Activated naive CD4-positive, alpha-beta T cell treated with anti-CD3 and anti-CD28 coated beads, Interleukin-2, amount 10 ng/mL, durations not matched to agents 7 days and 5 days (primary cell): ENCODE results near the gene CDC37.
A peak's percentile ranks its signal among the peaks of the same experiment; 100 is the strongest.
"Not testable (repeated sequence)": the region's sequence is repeated elsewhere in the genome, so short reads cannot be mapped to it uniquely, and the experiment has no call there.

Experiments used
- CTCF ChIA-PET: fragments of 350-600 bp; sonication (Branson Sonifier 250); formaldehyde crosslinking; loops from one replicate; lab custom pipeline; 2021; ENCODE audit warnings: antibody characterized with exemption; lab: Charles Lee
- DNase-seq: peaks from one replicate; pipeline ENCODE4 v3.0.0-alpha.2; 2020
- H3K27ac Mint-ChIP-seq: one replicate; pipeline ENCODE4 v1.8.0; 2021; ENCODE audit warnings: mild to moderate bottlenecking, moderate library complexity, mixed read lengths
- H3K27me3 Mint-ChIP-seq: one replicate; pipeline ENCODE4 v1.8.0; 2021; ENCODE audit warnings: mild to moderate bottlenecking, mixed read lengths
- H3K36me3 Mint-ChIP-seq: one replicate; pipeline ENCODE4 v1.8.0; 2021; ENCODE audit warnings: mixed read lengths
- H3K4me1 Mint-ChIP-seq: one replicate; pipeline ENCODE4 v1.8.0; 2021; ENCODE audit warnings: mixed read lengths
- H3K4me3 Mint-ChIP-seq: one replicate; pipeline ENCODE4 v1.8.0; 2021; ENCODE audit warnings: mild to moderate bottlenecking, moderate library complexity, mixed read lengths
- H3K9me3 Mint-ChIP-seq: one replicate; pipeline ENCODE4 v1.8.0; 2021; ENCODE audit warnings: mixed read lengths

Gene CDC37

DNA sequence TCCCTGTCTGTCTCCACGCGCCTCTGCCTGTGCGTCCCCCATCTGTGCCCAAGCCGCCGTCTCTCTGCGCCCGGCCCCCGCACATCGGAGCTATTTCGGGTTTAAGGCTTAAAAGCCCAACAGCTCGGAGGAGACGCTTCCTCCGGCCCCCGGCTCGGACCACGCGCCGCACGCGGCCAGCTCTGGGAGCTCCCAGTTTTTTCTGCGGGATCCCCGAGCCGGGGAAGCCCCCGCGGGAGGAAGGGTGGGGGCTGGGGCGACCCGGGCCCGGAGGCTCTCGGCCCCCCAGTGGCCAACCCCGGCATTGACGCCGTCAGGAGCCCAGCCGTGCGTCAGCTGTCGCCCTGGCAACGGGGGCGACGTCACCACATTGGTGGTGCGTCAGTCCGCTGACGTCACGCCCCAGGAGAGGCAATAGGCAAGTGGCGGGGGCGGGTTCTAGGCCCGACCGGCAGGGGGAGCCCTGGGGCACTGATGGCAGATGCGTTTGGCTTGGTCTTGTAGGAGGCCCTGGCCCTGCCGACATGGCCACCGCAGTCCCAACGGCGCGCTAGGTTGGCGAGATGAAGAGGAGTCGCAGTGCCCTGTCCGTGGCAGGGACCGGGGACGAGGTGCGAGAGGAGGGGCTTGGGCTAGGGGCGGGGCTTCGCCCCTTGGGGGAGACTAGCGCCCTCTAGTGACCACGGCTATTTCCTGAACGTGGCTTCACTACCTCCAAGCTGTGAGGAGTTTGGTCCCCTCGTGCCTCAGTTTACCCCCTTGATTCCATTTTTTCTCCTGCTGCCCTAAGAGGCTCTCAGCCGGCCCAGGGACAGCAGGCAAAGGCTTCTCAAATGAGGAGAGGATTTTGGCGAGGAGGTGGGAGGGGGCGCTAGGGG, 13.3 kb upstream of the CDC37 start:
- CTCF ChIA-PET = interaction anchor here (1.1 to 16.2 kb wide), 10 partner anchors 12 to 158 kb away, joined by 3 to 382 read pairs (median 7); partner anchors contain the start of genes CDC37 and ICAM1
- peak; percentile 97 for DNase-seq
- Mint-ChIP-seq H3K27ac (peak overlapping the region; percentile 90), H3K9me3 (no peaks in the 10 kb centered on the region), H3K27me3 (peaks cover 56% of the 10 kb centered on the region), H3K36me3 (peaks cover 10% of the 10 kb centered on the region), H3K4me3 (peak overlapping the region; percentile 61), H3K4me1 (peaks cover 73% of the 10 kb centered on the region)

DNA sequence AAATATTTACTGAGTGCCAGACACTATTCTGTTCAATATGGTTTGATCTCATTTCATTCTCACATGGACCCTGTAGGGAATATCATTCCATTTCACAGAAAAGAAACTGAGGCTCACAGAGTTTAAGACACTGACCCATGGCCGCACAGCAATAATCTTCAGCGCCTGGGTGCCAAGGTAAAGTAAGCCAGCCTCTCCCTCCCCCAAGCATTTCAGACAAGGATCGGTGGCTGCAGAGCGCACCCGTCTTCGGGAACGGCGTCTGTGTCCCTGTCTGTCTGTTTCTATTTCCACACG, 12.7 kb upstream of the CDC37 start:
- Mint-ChIP-seq H3K27ac (peak overlapping the region; percentile 81), H3K27me3 (peaks cover 50% of the 10 kb centered on the region), H3K36me3 (peaks cover 10% of the 10 kb centered on the region), H3K4me3 (peak overlapping the region; percentile 61), H3K9me3 (no peaks in the 10 kb centered on the region), H3K4me1 (peaks cover 73% of the 10 kb centered on the region)
- no peak for DNase-seq
- CTCF ChIA-PET = interaction anchor here (1.4 to 16.2 kb wide), 7 partner anchors 12 to 155 kb away, joined by 4 to 382 read pairs (median 13); partner anchors contain the start of gene CDC37

DNA sequence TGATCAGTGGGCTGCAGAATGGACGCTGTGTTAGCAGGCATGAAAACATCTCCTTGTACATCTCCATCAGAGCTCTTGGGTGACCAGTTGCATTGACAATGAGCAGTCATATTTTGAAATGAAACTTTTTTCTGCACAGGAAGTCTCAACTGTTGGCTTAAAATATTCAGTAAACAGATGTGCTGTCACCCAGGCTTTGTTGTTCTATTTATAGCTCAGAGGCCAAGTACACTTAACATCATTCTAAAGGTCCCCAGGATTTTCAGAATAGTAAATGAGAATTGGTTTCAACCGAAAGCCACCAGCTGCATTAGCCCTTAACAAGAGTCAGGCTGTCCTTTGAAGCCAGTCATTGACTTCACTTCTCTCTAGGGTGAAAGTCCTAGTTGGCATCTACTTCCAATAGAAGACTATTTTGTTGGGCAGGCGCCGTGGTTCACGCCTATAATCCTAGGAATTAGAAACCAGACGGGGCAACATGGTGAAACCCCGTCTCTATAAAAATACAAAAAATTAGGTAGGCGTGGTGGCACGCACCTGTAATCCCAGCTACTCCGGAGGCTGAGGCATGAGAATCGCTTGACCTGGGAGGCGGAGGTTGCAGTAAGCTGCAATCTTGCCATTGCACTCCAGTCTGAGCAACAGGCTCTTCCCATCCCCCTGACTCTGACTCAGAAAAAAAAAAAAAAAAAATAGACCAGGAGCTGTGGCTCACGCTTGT, 9.1 kb upstream of the CDC37 start:
- Mint-ChIP-seq H3K4me3 (peak overlapping the region; percentile 53), H3K4me1 (peaks cover 85% of the 10 kb centered on the region), H3K27me3 (peaks cover 18% of the 10 kb centered on the region), H3K27ac (peak overlapping the region; percentile 91), H3K36me3 (peaks cover 14% of the 10 kb centered on the region), H3K9me3 (no peaks in the 10 kb centered on the region)
- DNase-seq = peak; percentile 63
- CTCF ChIA-PET = interaction anchor here (1.1 to 4.2 kb wide), 8 partner anchors 9 to 154 kb away, joined by 3 to 21 read pairs (median 6); partner anchors contain the start of genes CDC37, ICAM1 and PDE4A

DNA sequence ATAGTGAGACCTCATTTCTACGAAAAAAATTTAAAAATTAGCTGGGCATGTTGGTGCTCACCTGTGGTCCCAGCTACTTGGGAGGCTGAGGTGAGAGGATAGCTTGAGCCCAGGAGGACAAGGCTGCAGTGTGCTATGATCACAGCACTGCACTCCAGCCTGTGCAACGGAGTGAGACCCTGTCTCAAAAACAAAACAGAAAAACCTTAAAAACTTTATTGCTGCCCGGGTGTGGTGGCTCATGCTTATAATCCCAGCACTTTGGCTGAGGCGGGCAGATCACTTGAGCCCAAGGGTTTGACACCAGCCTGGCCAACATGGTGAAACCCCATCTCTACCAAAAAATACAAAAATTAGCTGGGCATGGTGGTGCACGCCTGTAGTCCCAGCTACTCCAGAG, 7.9 kb upstream of the CDC37 start:
- not testable (repeated sequence) for DNase-seq, H3K9me3 Mint-ChIP-seq, H3K27me3 Mint-ChIP-seq, H3K4me3 Mint-ChIP-seq
- H3K4me1 Mint-ChIP-seq = peaks cover 88% of the 10 kb centered on the region
- H3K36me3 Mint-ChIP-seq = peaks cover 11% of the 10 kb centered on the region
- CTCF ChIA-PET = interaction anchor here (1.4 to 4.2 kb wide), 4 partner anchors 10 to 141 kb away, joined by 3 to 21 read pairs (median 8); partner anchors contain the start of genes ICAM1 and PDE4A
- H3K27ac Mint-ChIP-seq = peak overlapping the region; percentile 91

DNA sequence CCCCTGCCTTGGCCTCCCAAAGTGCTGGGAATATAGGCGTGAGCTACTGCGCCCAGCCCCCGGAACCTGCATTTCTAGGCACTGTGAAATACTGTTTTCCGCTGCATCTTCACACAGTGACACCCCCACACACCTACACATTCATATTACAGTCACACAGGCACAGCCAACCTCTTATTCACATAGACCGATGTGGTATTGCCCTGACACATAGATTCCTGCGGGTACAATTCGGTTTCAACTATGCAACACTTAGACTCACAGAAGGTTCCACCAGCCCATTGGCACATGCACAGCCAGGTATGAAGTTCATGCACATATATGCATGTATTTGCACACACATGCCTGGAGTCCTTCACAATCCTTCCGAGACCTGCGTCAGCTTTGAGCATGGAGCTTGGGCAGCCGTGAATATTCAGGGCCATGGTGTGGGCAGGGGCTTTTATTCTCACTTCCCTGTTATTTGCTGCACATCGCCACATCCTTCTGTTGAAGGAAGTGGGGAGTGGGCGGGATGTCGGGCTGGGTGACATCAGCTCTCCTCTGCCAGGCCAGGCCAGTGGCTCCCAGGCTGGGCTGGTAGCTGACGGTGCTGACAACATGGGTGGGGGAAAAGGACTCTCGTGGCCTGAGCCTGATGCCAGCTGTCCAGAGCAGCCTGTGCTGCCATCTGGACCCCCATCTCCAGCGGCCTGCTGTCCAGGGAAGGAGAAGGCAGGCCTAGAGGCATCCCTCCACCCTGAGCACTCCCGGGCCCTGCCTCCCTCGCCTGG, 5.4 kb upstream of the CDC37 start:
- CTCF ChIA-PET = interaction anchor here (1.1 to 11.3 kb wide), 2 partner anchors 13 to 26 kb away, joined by 3 to 382 read pairs; partner anchors contain the start of gene PDE4A
- Mint-ChIP-seq H3K27ac (peak overlapping the region; percentile 91), H3K4me1 (peaks cover 89% of the 10 kb centered on the region), H3K36me3 (peaks cover 13% of the 10 kb centered on the region), H3K4me3 (peak overlapping the region; percentile 76), H3K27me3 (no peaks in the 10 kb centered on the region), H3K9me3 (no peaks in the 10 kb centered on the region)
- peak; percentile 85 for DNase-seq

DNA sequence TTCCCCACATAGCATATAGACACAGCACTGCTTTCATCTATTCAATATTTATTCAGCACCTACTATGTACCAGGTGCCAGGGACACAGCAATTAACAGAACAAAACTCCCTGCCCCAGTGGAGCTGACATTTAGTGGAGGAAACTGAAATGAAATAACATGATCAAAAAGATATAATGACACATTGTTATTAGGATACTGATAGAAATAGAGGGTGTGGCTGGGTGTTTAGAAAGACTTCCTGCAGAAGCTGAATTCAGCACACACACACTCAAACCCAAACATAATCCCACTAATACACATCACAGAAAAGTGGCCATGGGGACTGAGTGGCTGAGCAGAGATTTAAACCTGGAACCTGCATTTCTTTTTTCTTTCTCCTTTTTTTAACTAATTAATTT, 3.8 kb upstream of the CDC37 start:
- CTCF ChIA-PET = interaction anchor here (1.2 to 11.3 kb wide), 2 partner anchors 14 to 18 kb away, joined by 5 to 382 read pairs; partner anchors contain the start of gene PDE4A
- no peaks in the 10 kb centered on the region for H3K9me3 Mint-ChIP-seq
- peak overlapping the region; percentile 97 for H3K27ac Mint-ChIP-seq
- DNase-seq = no peak
- no peak overlapping the region for H3K4me3 Mint-ChIP-seq
- H3K4me1 Mint-ChIP-seq = peaks cover 80% of the 10 kb centered on the region
- peaks cover 17% of the 10 kb centered on the region for H3K36me3 Mint-ChIP-seq
- no peaks in the 10 kb centered on the region for H3K27me3 Mint-ChIP-seq

DNA sequence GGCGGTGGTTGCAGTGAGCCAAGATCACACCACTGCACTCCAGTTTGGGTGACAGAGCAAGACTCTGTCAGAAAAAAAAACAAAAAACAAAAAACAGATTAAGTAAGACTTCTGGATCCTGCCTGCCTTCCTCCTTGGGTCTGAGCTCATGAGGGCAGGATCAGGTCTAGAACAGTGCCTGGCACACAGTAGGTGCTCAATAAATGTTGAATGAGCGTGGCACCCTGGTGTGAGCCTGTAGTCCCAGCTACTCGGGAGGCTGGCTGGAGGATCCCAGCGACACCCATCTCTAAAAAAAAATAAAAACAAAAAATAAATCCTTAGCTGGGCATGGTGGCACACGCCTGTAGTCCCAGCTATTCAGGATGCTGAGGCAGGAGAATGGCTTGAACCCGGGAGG, 2.8 kb upstream of the CDC37 start:
- CTCF ChIA-PET = interaction anchor here (1.2 to 11.3 kb wide), 4 partner anchors 14 to 30 kb away, joined by 4 to 382 read pairs (median 30); partner anchors contain the start of gene PDE4A
- Mint-ChIP-seq H3K9me3 (no peaks in the 10 kb centered on the region), H3K27me3 (no peaks in the 10 kb centered on the region), H3K4me3 (peak overlapping the region; percentile 87), H3K27ac (peak overlapping the region; percentile 97), H3K4me1 (peaks cover 79% of the 10 kb centered on the region), H3K36me3 (peaks cover 22% of the 10 kb centered on the region)
- no peak for DNase-seq

DNA sequence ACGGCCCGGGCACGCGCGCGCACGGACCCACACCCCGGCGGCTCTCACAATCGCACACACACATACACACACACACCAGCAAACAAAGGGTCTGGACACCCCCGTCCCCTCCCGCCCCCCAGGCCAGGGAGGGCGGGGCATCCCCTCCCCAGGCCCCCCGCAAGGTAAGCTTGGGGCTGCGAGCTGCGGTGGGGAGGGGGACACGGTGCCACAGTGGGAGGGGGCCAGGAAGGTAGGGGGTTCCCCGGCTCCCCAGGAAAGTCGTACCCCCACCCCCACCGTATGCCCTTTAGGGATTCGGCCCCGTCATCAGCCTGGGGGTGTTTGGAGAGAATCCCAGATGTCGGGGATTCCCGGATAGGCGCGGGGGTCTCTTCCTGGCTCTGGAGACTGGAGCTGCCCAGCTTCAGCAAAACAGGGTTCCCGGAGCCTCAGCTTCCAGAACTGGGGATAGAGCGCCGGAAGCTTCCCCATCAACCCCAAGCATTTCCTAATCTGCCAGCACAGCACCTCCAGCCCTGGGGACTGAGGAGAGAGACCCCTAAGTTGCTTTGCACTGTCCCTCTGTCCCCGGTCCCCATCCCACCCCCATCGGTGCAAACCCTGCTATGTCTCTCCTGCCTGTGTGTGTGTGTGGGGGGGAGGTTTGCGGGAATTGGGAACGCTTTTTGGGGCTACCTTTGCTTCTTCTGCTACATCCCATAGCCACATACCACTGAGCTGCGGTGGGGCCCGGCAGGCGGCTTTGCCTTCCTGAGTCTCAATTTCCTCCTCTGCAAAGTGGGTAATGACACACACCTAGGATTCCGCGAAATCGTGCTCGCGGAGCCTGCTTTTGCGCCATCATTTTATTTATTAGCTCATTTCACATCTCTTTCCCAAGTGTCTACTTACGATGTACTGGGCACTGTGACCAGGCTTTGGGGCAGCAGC, 1.8 kb upstream of the CDC37 start:
- H3K36me3 Mint-ChIP-seq = peaks cover 22% of the 10 kb centered on the region
- H3K27me3 Mint-ChIP-seq = no peaks in the 10 kb centered on the region
- H3K9me3 Mint-ChIP-seq = no peaks in the 10 kb centered on the region
- DNase-seq = peak; percentile 79
- CTCF ChIA-PET = interaction anchor here (0.8 to 11.3 kb wide), 9 partner anchors 13 to 177 kb away, joined by 3 to 382 read pairs (median 5); partner anchors contain the start of gene PDE4A
- peak overlapping the region; percentile 97 for H3K27ac Mint-ChIP-seq
- H3K4me1 Mint-ChIP-seq = peaks cover 80% of the 10 kb centered on the region
- peak overlapping the region; percentile 87 for H3K4me3 Mint-ChIP-seq

DNA sequence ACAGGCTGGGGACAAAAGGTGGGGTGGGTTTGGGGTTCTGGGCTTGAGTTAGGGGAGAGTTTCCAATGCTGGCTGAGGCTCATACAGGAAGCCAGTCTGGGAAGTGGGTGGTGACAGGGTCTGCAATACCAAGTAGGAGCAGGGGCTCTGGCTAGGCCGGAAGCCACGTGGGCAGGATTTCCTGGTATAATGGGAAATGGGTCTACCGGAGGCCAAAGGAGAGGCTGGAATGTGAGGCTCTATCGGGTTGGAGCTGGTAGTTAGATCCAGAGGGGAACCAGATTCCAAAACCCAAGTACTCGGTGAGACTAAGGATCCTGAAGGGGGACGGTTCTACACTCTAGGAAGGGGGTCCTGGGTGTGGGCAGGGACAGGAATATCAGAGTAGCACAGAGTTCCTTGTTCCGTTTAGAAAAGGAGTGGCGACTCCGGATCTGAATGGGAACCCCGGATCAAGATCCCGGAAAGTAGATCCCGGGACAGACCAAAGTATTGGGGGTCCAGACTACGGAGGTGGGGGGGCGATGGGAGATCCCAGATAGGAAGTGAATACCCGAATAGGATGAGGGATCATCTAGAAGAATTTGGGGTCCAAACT, 802 bp downstream of the CDC37 start:
- Mint-ChIP-seq H3K27ac (peak overlapping the region; percentile 92), H3K36me3 (peaks cover 28% of the 10 kb centered on the region), H3K4me3 (peak overlapping the region; percentile 87), H3K27me3 (no peaks in the 10 kb centered on the region), H3K4me1 (peaks cover 64% of the 10 kb centered on the region), H3K9me3 (no peaks in the 10 kb centered on the region)
- CTCF ChIA-PET = interaction anchor here (1.0 to 11.3 kb wide), 6 partner anchors 11 to 148 kb away, joined by 3 to 382 read pairs (median 20); partner anchors contain the start of gene PDE4A
- DNase-seq = peak; percentile 44

DNA sequence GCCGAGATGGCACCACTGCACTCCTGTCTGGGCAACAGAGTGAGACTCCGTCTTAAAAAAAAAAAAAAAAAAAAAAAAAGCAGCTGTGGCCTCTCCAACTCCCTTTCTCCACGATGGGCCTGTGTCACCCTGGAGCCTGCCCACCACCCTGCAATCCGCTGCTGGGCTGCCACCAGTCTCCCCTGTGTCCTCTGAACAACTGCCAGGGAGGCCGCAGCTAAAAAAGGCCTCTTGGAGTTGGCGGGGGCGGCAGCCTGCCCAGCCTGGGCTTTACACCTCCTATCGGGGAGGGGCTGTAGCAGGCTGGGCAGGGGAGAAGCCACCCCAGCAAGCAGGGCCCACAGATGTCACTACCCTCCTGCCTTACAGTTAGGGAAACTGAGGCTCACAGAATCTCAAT, 3.5 kb downstream of the CDC37 start:
- Mint-ChIP-seq H3K27ac (no peak overlapping the region), H3K4me3 (no peak overlapping the region), H3K4me1 (peaks cover 41% of the 10 kb centered on the region), H3K9me3 (no peaks in the 10 kb centered on the region), H3K36me3 (peaks cover 43% of the 10 kb centered on the region), H3K27me3 (no peaks in the 10 kb centered on the region)
- CTCF ChIA-PET = interaction anchor here (1.5 to 11.3 kb wide), 5 partner anchors 8 to 129 kb away, joined by 3 to 382 read pairs (median 10); partner anchors contain the start of genes ICAM1 and PDE4A
- no peak for DNase-seq

DNA sequence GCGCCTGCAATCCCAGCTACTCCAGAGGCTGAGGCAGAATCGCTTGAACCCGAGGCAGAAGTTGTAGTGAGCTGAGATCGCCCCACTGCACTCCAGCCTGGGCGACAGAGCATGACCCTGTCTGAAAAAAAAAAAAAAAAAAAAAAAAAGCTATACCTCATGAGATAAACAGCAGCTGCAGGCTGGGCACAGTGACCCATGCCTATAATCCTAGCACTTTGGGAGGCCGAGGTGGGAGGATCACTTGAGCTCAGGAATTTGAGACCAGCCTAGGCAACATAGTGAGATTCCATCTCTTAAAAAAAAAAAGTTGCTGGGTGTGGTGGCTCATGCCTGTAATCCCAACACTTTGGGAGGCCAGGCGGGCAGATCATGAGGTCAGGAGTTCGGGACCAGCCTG, 4.0 kb downstream of the CDC37 start:
- not testable (repeated sequence) for H3K9me3 Mint-ChIP-seq, H3K4me3 Mint-ChIP-seq, DNase-seq, H3K27me3 Mint-ChIP-seq, H3K27ac Mint-ChIP-seq
- CTCF ChIA-PET = interaction anchor here (1.5 to 11.3 kb wide), 4 partner anchors 8 to 38 kb away, joined by 3 to 382 read pairs (median 22); partner anchors contain the start of gene PDE4A
- peaks cover 44% of the 10 kb centered on the region for H3K36me3 Mint-ChIP-seq
- H3K4me1 Mint-ChIP-seq = peaks cover 37% of the 10 kb centered on the region

DNA sequence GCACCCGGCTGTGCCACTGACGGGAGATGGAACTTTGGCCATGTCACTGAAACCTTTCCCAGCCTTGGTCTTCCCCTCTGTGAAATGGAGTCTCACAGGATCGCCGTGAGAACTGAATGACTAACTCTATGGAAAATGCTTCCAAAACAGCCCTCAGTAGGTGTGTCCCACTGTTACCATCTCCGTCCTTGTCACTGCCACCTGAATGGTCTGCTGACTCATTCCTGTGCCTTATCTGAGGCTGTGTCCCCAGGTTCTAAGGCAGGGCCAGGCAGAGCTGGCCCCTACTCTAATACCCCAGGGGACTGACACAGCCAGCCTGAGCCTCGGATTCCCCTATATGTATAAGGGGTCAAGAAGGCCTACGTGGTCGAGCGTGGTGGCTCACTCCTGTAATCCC, 4.5 kb downstream of the CDC37 start:
- DNase-seq = no peak
- Mint-ChIP-seq H3K27me3 (no peaks in the 10 kb centered on the region), H3K27ac (no peak overlapping the region), H3K36me3 (peaks cover 46% of the 10 kb centered on the region), H3K9me3 (no peaks in the 10 kb centered on the region), H3K4me3 (no peak overlapping the region), H3K4me1 (peaks cover 35% of the 10 kb centered on the region)
- CTCF ChIA-PET = interaction anchor here (1.5 to 11.3 kb wide), 3 partner anchors 10 to 38 kb away, joined by 3 to 382 read pairs (median 10); partner anchors contain the start of gene PDE4A
